Measurements from ENCODE around the gene SIMC1. TPM values are rescaled to one million over a fixed set of nuclear protein-coding genes. Genes with fewer than 3 reads are reported as not detected.

Gene SIMC1
- polyA plus RNA-seq, 5 donors = 21.5 to 29.1 (median 26.4) TPM

GRCh38 chr5:176361437-176362232, 123.4 kb downstream of the SIMC1 start, which contains the start of gene KIAA1191:
KIAA1191 (minus strand) TSS chr5:176361764; CDS start chr5:176359508, 2,256 bp downstream.
- DNase-seq = peak; percentile 89 to 90

DNA sequence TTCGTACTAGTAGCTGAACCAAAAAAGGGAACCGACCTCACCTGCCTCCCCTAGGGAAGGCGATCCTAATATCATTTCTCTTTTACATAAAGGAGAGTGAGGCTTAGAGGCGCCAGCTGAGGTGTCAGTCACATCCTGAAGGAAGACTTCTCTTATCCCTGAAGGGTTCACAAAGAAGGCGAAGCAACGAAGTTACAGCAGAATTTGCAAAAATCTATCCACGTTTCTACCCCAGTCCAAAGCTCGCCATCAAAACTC, 123.9 kb downstream of the SIMC1 start:
- no peak for DNase-seq

- no peak for DNase-seq
These were observed 126.6 kb downstream of the SIMC1 start for GRCh38 chr5:176364765-176365350.

DNA sequence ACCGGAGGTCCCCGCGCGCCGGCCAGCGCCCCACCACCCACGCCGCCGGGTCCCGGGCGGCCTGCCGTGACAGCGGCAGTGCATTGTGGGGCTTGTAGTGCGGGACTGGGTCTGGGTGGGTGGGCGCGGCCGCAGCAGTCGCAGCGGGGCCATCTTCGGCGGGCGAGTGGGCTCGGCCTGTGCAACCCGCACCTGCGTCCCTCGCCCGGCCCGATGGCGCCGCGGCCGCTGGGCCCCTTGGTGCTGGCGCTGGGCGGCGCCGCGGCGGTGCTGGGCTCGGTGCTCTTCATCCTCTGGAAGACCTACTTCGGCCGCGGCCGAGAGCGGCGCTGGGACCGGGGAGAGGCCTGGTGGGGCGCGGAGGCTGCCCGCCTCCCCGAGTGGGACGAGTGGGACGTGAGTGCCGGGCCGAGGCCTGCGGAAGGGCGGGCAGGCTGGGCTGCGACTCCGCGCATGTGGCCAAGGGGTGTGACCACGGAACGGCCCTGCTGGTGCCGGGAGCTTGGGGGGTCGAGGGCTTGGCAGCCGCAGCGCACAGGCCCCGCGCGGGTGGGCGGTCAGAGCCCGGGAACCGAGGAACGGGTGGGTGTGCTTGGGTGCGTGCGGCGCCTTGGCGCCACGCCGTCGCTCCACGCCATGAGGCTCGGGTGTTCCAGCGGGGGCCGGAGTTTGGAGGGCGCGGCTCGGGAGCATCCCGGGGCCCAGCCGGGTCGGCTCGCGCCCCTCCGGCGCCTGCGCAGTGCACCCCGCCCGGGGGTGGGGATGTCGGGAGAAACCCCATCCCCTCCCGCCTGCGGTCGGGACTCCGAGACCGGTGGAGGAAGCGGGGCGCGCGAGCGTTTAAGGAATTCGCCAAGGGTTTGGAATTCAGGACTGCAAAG, 127.4 kb downstream of the SIMC1 start, which contains the start of gene ARL10:
Gene ARL10 (plus strand): TSS at position 137 of the 881 bp plus-strand sequence. CDS start 77 bp downstream, at position 214.
- DNase-seq = peak; percentile 19 to 49

- DNase-seq = no peak
These were observed 128.1 kb downstream of the SIMC1 start for GRCh38 chr5:176366232-176366894.

DNA sequence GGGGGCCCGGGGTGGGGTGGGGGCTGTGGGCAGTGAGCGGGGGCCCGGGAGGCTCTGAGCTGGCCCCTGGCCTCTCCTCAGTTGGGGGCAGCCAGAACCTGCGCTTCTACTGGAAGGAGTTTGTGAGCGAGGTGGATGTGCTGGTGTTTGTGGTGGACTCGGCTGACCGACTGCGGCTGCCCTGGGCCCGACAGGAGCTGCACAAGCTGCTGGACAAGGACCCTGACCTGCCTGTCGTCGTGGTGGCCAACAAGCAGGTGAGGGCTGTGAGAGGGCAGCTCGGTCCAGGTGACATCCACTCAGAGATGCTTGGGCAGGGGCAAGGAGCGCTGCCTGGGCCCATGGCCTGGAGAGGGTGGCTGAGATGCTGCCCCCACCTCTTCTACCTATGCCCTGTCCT, 130.5 kb downstream of the SIMC1 start:
- DNase-seq = no peak

GRCh38 chr5:176369934-176370711, 131.9 kb downstream of the SIMC1 start:
- no peak for DNase-seq

GRCh38 chr5:176371621-176372539, 133.7 kb downstream of the SIMC1 start:
- DNase-seq = no peak

- peak in 1 of 2 donors; percentile 33 for DNase-seq
These were observed 135.0 kb downstream of the SIMC1 start for GRCh38 chr5:176373100-176373818.

DNA sequence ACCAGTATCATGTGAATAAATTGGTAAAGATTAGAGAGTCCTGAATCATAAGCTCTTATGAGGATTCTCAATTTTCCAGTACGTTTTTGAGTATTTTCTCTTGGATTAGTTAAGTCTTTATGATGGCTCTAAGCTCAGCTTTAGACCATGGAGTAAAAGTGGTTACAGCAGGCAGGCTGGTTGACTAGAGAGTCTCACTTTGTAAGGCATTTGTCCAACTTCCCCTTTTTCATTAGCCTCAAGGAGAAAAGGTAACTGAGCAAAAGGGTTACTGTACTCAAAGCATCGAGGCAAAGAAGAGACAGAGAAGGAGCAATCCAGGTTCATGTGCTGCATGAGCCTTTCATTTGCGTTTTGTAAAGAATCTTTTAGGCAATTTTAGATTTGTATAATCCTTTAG, 141.7 kb downstream of the SIMC1 start:
- no peak for DNase-seq

DNA sequence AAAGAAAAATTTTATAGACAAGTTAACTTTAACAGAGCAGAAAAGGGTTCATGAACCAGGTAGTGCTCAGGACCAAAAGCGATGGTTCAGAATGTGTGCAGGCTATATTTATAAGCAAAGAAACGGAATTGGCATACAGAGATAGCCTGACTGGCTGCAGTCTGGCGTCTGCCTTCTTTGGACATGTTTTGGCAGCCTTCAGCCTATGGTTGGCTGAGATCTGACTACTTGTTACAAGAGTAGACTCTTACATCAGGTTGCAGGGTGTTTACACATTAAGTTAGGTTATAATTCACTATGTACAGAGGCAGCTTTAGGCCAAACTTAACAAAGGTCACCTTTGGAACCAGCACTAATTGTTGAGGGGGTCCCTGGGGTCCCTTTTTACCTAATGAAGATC, 143.2 kb downstream of the SIMC1 start:
- no peak for DNase-seq

DNA sequence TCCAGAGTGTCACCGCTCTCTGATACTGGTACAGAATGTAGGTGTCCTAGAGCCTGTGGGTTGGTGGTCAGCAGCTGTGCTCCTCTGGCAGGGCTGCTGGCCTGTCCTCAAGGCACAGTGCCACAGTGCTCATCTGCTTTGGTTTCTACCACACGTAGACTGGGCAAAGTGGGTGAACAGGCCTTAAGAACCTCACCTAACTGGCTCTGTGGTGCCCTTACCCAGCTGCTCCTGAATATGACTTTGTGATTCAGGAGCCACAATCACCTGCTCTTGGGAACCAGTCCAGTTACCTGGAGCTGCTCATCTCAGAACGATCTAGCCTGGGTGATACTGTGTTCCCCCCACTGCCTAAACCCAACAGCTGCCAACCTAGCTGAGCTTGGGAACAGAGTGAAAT, 143.8 kb downstream of the SIMC1 start:
- no peak for DNase-seq

DNA sequence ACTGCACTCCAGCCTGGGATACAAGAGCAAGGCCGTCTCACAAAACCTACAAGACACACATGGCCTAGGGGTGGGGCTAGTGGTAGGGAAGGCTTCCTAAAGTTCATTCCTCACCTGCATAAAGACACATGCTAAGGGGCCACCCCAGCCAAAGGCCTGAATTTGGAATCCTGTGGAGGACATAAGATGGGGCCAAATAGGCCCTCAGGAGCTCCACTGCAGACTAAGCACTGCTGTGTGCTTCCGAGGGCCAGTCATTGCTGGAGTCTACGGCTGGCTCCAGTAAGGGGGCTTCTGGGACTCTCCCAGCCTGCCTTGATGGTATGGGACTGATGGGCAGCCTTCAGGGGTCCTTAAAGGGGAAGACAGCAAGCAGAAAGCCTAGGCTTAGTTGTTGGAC, 144.5 kb downstream of the SIMC1 start:
- no peak for DNase-seq

DNA sequence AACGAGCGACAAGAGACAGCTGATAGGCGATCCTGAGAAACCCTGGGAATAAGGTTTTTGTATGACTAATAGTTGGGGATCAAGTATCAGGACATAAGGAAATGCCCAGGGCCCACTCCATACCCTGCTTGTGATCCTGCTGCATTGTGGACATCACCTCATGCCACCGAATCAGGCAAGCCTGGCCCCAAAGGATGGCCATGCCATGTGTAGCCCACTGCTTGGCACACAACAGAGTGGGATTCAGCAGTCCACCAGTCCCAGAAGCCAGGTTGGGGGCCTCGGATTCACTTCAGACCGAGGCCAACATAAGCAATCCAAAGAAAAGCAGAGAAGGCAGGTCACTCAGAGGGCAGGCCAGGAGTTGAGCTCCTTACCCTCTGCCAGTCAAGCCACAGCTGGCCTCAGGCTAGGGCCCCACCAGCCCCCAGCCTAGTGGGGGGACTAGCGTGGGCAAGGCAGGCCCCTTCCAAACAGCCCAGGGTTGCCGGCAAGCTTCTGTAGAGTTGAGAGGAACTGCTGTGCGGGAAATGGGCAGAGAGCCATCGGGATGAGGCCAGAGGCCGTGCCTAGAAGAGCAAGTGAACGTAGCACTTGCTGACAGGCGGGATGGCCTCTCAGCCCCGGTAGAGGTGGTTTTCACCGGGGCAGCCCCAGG, 145.2 kb downstream of the SIMC1 start:
- no peak for DNase-seq

GRCh38 chr5:176383961-176384360, 145.7 kb downstream of the SIMC1 start:
- no peak for DNase-seq

GRCh38 chr5:176384366-176384930, 146.2 kb downstream of the SIMC1 start:
- no peak for DNase-seq

DNA sequence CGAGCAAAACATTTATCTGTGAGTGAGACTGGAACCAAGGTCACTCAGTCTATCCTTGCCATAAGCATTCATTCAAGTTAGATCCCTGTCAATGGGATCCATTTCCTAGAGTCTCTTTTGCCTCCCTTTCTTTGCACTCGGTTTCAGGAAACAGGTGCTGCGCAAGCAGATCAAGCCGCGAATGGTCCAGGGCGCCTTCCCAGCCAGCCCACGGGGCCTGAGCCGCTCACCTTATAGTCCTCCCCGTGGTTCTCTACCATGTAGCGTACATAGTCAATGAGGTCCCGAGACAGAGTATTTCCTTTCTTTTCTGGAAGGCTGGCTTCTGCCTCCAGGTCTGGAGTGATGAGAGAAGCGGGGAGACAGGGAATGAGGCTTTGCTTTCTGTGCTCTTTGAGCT, 146.8 kb downstream of the SIMC1 start:
- DNase-seq = no peak

- no peak for DNase-seq
These were observed 148.3 kb downstream of the SIMC1 start for GRCh38 chr5:176386491-176386890.
